Type B pancreatic cell (in vitro differentiated cells): ENCODE data around the gene SRP72. TPM values are rescaled to one million over a fixed set of nuclear protein-coding genes. Genes with fewer than 3 reads are reported as not detected.
A peak's percentile ranks its signal among the peaks of the same experiment; 100 is the strongest.

Experiments used
- DNase-seq: peaks from one replicate; pipeline ENCODE4 v3.0.0; 2021; ENCODE audit warnings: mixed read lengths; ENCODE audit not compliant: unreplicated experiment; ENCODE audit errors: extremely low spot score
- H3K27ac Mint-ChIP-seq: 2 replicates; pipeline ENCODE4 v1.8.0; 2021; ENCODE audit warnings: mild to moderate bottlenecking, mixed read lengths
- H3K27me3 Mint-ChIP-seq: 2 replicates; pipeline ENCODE4 v1.8.0; 2021; ENCODE audit warnings: mixed read lengths
- H3K36me3 Mint-ChIP-seq: 2 replicates; pipeline ENCODE4 v1.8.0; 2021; ENCODE audit warnings: mixed read lengths
- H3K4me1 Mint-ChIP-seq: one replicate; pipeline ENCODE4 v1.8.0; 2021; ENCODE audit warnings: mixed read lengths; ENCODE audit not compliant: unreplicated experiment
- H3K4me3 Mint-ChIP-seq: 2 replicates; pipeline ENCODE4 v1.8.0; 2021; ENCODE audit warnings: mild to moderate bottlenecking, mixed read lengths
- H3K9me3 Mint-ChIP-seq: 2 replicates; pipeline ENCODE4 v1.8.0; 2021; ENCODE audit warnings: mixed read lengths
- CTCF ChIP-seq: fragments of 200-600 bp; sonication (generic); conservative IDR thresholded peaks from 2 replicates; pipeline ENCODE4 v1.5.0; 2021; ENCODE audit warnings: antibody characterized with exemption, mild to moderate bottlenecking
- total RNA-seq: library from RNA; stranded (reverse); gene quantifications from 2 replicates; pipeline ENCODE4 v1.2.1, GENCODE V29; 2021; ENCODE audit warnings: low replicate concordance

The SRP72 gene
- total RNA-seq, 1 donor from 2014 or later = 108 TPM

DNA sequence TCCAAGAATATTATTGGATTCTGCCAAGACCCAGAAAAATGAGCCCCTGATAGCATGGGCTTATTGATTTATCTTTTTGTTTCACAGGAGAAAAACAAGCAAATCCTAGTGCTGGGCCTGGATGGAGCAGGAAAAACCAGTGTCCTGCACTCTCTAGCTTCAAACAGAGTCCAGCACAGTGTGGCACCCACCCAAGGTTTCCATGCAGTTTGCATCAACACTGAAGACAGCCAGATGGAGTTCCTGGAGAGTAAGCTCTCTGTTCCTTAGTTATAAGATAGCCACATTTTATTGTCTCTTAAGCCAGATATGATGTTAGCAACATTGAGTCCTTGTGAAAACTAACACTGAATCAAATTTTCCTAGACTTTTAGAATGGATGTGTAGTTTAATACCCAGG, 43.7 kb downstream of the SRP72 start:
- no peak for TF ChIP-seq CTCF

GRCh38 chr4:56512166-56512565, 44.7 kb downstream of the SRP72 start:
- DNase-seq = no peak
- TF ChIP-seq CTCF = no peak
- Mint-ChIP-seq H3K4me3 (no peak overlapping the region), H3K9me3 (no peaks in the 10 kb centered on the region), H3K27ac (no peak overlapping the region), H3K36me3 (no peaks in the 10 kb centered on the region), H3K27me3 (peaks cover 2% of the 10 kb centered on the region), H3K4me1 (no peaks in the 10 kb centered on the region)

More for the DNA sequence above, 43.7 kb downstream of the SRP72 start:
- DNase-seq = no peak
- Mint-ChIP-seq H3K4me1 (no peaks in the 10 kb centered on the region), H3K27me3 (peaks cover 13% of the 10 kb centered on the region), H3K27ac (no peak overlapping the region), H3K4me3 (no peak overlapping the region), H3K9me3 (no peaks in the 10 kb centered on the region), H3K36me3 (no peaks in the 10 kb centered on the region)

DNA sequence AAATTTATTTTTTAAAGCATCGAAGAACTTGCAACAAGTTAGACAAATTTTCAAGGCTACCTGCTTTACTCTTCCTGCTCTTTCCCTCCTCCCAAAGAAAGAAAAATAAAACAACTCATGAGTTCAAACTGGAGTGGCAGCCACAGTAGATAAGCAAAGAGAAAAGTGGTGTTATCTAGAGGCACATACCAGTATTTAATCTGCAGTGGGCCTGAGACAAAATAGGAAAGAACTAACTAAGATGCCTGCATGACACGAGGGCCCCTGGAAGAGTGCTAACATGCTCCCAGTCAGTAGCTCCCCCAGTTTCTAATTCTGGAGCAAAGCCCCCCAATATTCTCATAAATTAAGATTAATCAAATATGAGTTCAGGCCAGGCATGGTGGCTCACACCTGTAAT, 46.1 kb downstream of the SRP72 start:
- H3K4me3 Mint-ChIP-seq = no peak overlapping the region
- no peaks in the 10 kb centered on the region for H3K27me3 Mint-ChIP-seq
- TF ChIP-seq CTCF = no peak
- no peaks in the 10 kb centered on the region for H3K36me3 Mint-ChIP-seq
- no peaks in the 10 kb centered on the region for H3K9me3 Mint-ChIP-seq
- no peaks in the 10 kb centered on the region for H3K4me1 Mint-ChIP-seq
- no peak overlapping the region for H3K27ac Mint-ChIP-seq
- no peak for DNase-seq

GRCh38 chr4:56530269-56531148, 63.1 kb downstream of the SRP72 start:
- TF ChIP-seq CTCF = no peak
- no peaks in the 10 kb centered on the region for H3K4me1 Mint-ChIP-seq
- peaks cover 25% of the 10 kb centered on the region for H3K27me3 Mint-ChIP-seq
- H3K9me3 Mint-ChIP-seq = peaks cover 3% of the 10 kb centered on the region
- no peaks in the 10 kb centered on the region for H3K36me3 Mint-ChIP-seq
- no peak overlapping the region for H3K4me3 Mint-ChIP-seq
- no peak overlapping the region for H3K27ac Mint-ChIP-seq
- DNase-seq = peak; percentile 88

DNA sequence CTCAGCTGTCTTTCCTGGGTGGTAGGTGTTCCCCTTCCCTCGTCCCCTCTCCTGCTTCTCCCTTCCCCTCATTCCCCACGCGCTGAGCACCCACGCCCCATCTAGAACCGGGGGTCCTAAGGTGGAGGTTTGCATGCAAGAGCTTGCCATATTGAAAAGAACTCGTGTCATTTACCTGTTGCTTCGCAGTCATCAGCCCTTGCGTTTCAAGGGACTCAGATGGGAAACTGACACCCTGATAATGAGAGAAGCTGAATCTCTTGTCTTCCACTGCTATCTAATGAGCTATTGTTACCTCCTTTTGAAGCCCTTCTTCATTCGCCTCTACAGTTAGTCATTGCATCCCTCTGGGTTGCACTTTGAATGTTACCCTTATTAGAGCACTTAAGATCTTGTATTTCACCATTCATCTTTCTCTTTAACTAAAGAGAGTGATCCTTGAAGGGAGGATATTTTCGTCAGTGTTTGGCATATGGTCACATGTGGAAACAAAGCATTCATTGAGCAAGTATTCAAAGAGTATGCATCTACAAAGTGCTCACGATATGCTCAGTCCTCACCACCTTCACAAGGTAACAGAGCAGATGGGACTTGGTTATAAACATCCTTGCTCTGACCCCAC, 63.8 kb downstream of the SRP72 start:
- H3K4me3 Mint-ChIP-seq = no peak overlapping the region
- peaks cover 4% of the 10 kb centered on the region for H3K9me3 Mint-ChIP-seq
- no peak for TF ChIP-seq CTCF
- no peaks in the 10 kb centered on the region for H3K36me3 Mint-ChIP-seq
- DNase-seq = no peak
- no peak overlapping the region for H3K27ac Mint-ChIP-seq
- peaks cover 25% of the 10 kb centered on the region for H3K27me3 Mint-ChIP-seq
- H3K4me1 Mint-ChIP-seq = no peaks in the 10 kb centered on the region
